HCT116 (cell line): ENCODE data around the gene AXL. TPM values are rescaled to one million over a fixed set of nuclear protein-coding genes. Genes with fewer than 3 reads are reported as not detected.

Experiments used
- ATAC-seq: fragments of 200-7000 bp; cut with Tn5 transposase; 2 replicates; pipeline ENCODE4 v1.9.1; 2020; ENCODE audit warnings: mild to moderate bottlenecking, moderate library complexity
- BruUV-seq: library from RNA; stranded (reverse); fragments of 400-500 nt; replicated peaks from 2 replicates; lab custom pipeline; 2021; lab: Mats Ljungman, UMichigan
- CTCF ChIA-PET: fragments of 300-600 bp; sonication (Branson Sonifier 250); formaldehyde crosslinking; loops from one replicate; lab custom pipeline; 2021; ENCODE audit warnings: antibody characterized with exemption; lab: Charles Lee
- POLR2A ChIA-PET: fragments of 300-600, 350-600 bp; sonication (Branson Sonifier 250); formaldehyde crosslinking; loops from one replicate; lab custom pipeline; 2021; ENCODE audit warnings: antibody characterized with exemption; lab: Charles Lee
- RAD21 ChIA-PET, 2 experiments: fragments of 300-600 bp; sonication (Branson Sonifier 250); formaldehyde crosslinking; loops; one replicate each; lab custom pipeline; 2023; ENCODE audit warnings: low total read pairs in 2 of 2; ENCODE audit not compliant: uncharacterized antibody in 2 of 2, unreplicated experiment in 2 of 2, low non-redundant PET in 1 of 2; lab: Charles Lee
- DNase-seq: peaks from one replicate; pipeline ENCODE4 v3.0.0-alpha.2; 2010; ENCODE audit warnings: low read depth, low spot score
- H2AFZ ChIP-seq: fragments of 200-600 bp; shearing (Covaris generic), sonication (generic); 2 replicates; pipeline ENCODE4 v1.6.1; 2017; ENCODE audit warnings: low read depth, mixed run types, mixed read lengths, antibody characterized with exemption, low read length; ENCODE audit not compliant: poor library complexity, severe bottlenecking
- H3K27ac ChIP-seq: 2 replicates; pipeline ENCODE4 v1.5.1; 2012; ENCODE audit warnings: low read depth, low read length
- H3K27me3 ChIP-seq: fragments of 200-600 bp; sonication (generic); 2 replicates; pipeline ENCODE4 v1.6.1; 2016; ENCODE audit warnings: mixed run types, low read length, mixed read lengths; ENCODE audit not compliant: insufficient read depth
- H3K36me3 ChIP-seq, 2 experiments: fragments of 200-500 bp in 1 of 2; fragments of 200-600 bp in 1 of 2; sonication (Bioruptor generic) in 1 of 2; sonication (generic) in 1 of 2; 2 replicates each; pipeline versions ENCODE4 v1.5.1 to v1.6.1; 2014 to 2016; ENCODE audit warnings: low read length in 2 of 2, inconsistent platforms in 1 of 2, mixed read lengths in 1 of 2, mixed run types in 1 of 2; ENCODE audit not compliant: insufficient read depth in 2 of 2, control insufficient read depth in 1 of 2
- H3K4me1 ChIP-seq, 2 experiments: fragments of 200-600 bp in 1 of 2; sonication (generic) in 1 of 2; 2 replicates each; pipeline versions ENCODE4 v1.5.1 to v1.6.1; 2012 to 2017; ENCODE audit warnings: low read length in 2 of 2, inconsistent platforms in 1 of 2, mild to moderate bottlenecking in 1 of 2, mixed read lengths in 1 of 2, mixed run types in 1 of 2, moderate library complexity in 1 of 2; ENCODE audit not compliant: insufficient read depth in 2 of 2, control insufficient read depth in 1 of 2
- H3K4me2 ChIP-seq: fragments of 200-600 bp; sonication (generic); 2 replicates; pipeline ENCODE4 v1.6.1; 2017; ENCODE audit warnings: mixed run types, low read length, mixed read lengths
- H3K4me3 ChIP-seq, 2 experiments: fragments of 200-600 bp in 1 of 2; sonication (generic) in 1 of 2; replicated peaks in 1 of 2; 2 replicates each; pipeline ENCODE4 v1.5.1; 2011 to 2016; ENCODE audit warnings: low read length in 2 of 2, control low read depth in 1 of 2, low read depth in 1 of 2, mild to moderate bottlenecking in 1 of 2, mixed read lengths in 1 of 2, mixed run types in 1 of 2
- H3K79me2 ChIP-seq: fragments of 200-600 bp; sonication (generic); 2 replicates; pipeline ENCODE4 v1.6.1; 2017; ENCODE audit warnings: mild to moderate bottlenecking, mixed run types, low read length, moderate library complexity, mixed read lengths; ENCODE audit not compliant: insufficient read depth
- H3K9ac ChIP-seq: fragments of 200-600 bp; sonication (generic); 2 replicates; pipeline ENCODE4 v1.6.1; 2016; ENCODE audit warnings: low read length, mixed read lengths
- H3K9me2 ChIP-seq: fragments of 200-600 bp; sonication (generic), shearing (Covaris generic); 2 replicates; pipeline ENCODE4 v1.6.1; 2017; ENCODE audit warnings: mixed run types, mild to moderate bottlenecking, moderate library complexity; ENCODE audit not compliant: insufficient read depth
- H3K9me3 ChIP-seq, 2 experiments: fragments of 200-500 bp in 1 of 2; fragments of 200-600 bp in 1 of 2; sonication (Bioruptor generic) in 1 of 2; sonication (generic) in 1 of 2; 2 replicates each; pipeline ENCODE4 v1.6.1; 2014 to 2017; ENCODE audit warnings: low read length in 2 of 2, mixed read lengths in 2 of 2, inconsistent platforms in 1 of 2, low read depth in 1 of 2, mild to moderate bottlenecking in 1 of 2, mixed run types in 1 of 2, moderate library complexity in 1 of 2; ENCODE audit not compliant: control insufficient read depth in 1 of 2, insufficient read depth in 1 of 2
- H4K20me1 ChIP-seq: fragments of 200-600 bp; sonication (generic), shearing (Covaris generic); 2 replicates; pipeline ENCODE4 v1.6.1; 2017; ENCODE audit warnings: mixed run types, mild to moderate bottlenecking, moderate library complexity; ENCODE audit not compliant: insufficient read depth
- ATF3 ChIP-seq: IDR thresholded peaks from 2 replicates; pipeline ENCODE4 v1.6.1; 2012
- CBX3 ChIP-seq: IDR thresholded peaks from 2 replicates; pipeline ENCODE4 v1.6.1; 2012; ENCODE audit warnings: low read depth
- CEBPB ChIP-seq: IDR thresholded peaks from 2 replicates; pipeline ENCODE4 v1.6.1; 2012; ENCODE audit warnings: low read depth
- EGR1 ChIP-seq: IDR thresholded peaks from 2 replicates; pipeline ENCODE4 v1.6.1; 2012; ENCODE audit warnings: low read depth
- EZH2 ChIP-seq: fragments of 200-600 bp; sonication (generic); IDR thresholded peaks from 2 replicates; pipeline ENCODE4 v1.6.1; 2017; ENCODE audit warnings: antibody characterized with exemption, mixed run types
- FOSL1 ChIP-seq: IDR thresholded peaks from 2 replicates; pipeline ENCODE4 v1.6.1; 2012; ENCODE audit warnings: low read depth
- JUND ChIP-seq: IDR thresholded peaks from 2 replicates; pipeline ENCODE4 v1.6.1; 2012
- MAX ChIP-seq: IDR thresholded peaks from 2 replicates; pipeline ENCODE4 v1.6.1; 2012
- POLR2AphosphoS5 ChIP-seq: IDR thresholded peaks from 2 replicates; pipeline ENCODE4 v1.6.1; 2011; ENCODE audit warnings: mild to moderate bottlenecking, low read depth, low read length, moderate library complexity
- RAD21 ChIP-seq: IDR thresholded peaks from 2 replicates; pipeline ENCODE4 v1.6.1; 2012; ENCODE audit warnings: low read depth, mild to moderate bottlenecking
- SIN3A ChIP-seq: IDR thresholded peaks from 2 replicates; pipeline ENCODE4 v1.6.1; 2012; ENCODE audit warnings: low read depth
- SP1 ChIP-seq: IDR thresholded peaks from 2 replicates; pipeline ENCODE4 v1.6.1; 2012; ENCODE audit warnings: low read depth
- SRF ChIP-seq: IDR thresholded peaks from 2 replicates; pipeline ENCODE4 v1.6.1; 2012; ENCODE audit warnings: low read depth
- TCF7L2 ChIP-seq: IDR thresholded peaks from 2 replicates; pipeline ENCODE4 v1.7.0; 2011; ENCODE audit warnings: borderline replicate concordance, inconsistent platforms; ENCODE audit not compliant: insufficient read depth, insufficient read length; ENCODE audit errors: extremely low read depth
- YY1 ChIP-seq: IDR thresholded peaks from 2 replicates; pipeline ENCODE4 v1.6.1; 2011; ENCODE audit warnings: low read length, low read depth, moderate library complexity, mild to moderate bottlenecking; ENCODE audit not compliant: insufficient replicate concordance; ENCODE audit errors: extremely low read depth
- ZFX ChIP-seq: fragments of 450-650 bp; IDR thresholded peaks from 2 replicates; pipeline ENCODE4 v1.6.1; 2017
- ZNF274 ChIP-seq: fragments of 200-500 bp; sonication (Bioruptor generic); IDR thresholded peaks from 2 replicates; pipeline ENCODE4 v1.6.1; 2014; ENCODE audit warnings: mild to moderate bottlenecking, low read depth, low read length, inconsistent platforms
- intact Hi-C: fragments of 100-400 bp; cut with micrococcal nuclease; formaldehyde crosslinking; loops from 2 replicates; pipeline ENCODE4 v1.10.0; 2022
- total RNA-seq: library from RNA; stranded (reverse); gene quantifications from one replicate; pipeline ENCODE4 v1.2.1, GENCODE V29; 2021; ENCODE audit not compliant: unreplicated experiment
- TF ChIP-seq, protein P1 (sequence below): IDR thresholded peaks from 2 replicates; pipeline ENCODE4 v1.6.1; 2012; ENCODE audit warnings: low read depth

AXL gene
- total RNA-seq, 1 experiment from 2014 or later: 47.4 TPM

- H3K27ac ChIP-seq: peak overlapping the region; percentile 100
- peak overlapping the region; percentile 89 to 94 for H3K4me3 ChIP-seq
- peaks cover 64% of the 10 kb centered on the region for H3K79me2 ChIP-seq
- H3K9me3 ChIP-seq: no peaks in the 10 kb centered on the region
- DNase-seq (no peak), ATAC-seq (no peak)
- no peaks in the 10 kb centered on the region for H3K27me3 ChIP-seq
- H3K9me2 ChIP-seq: no peaks in the 10 kb centered on the region
- no peak overlapping the region for H2AFZ ChIP-seq
- H3K4me1 ChIP-seq: peaks cover 3 to 21% of the 10 kb centered on the region in 2 experiments; a peak in 3 of 4 replicates
- H3K4me2 ChIP-seq: peak overlapping the region; percentile 85
- ChIA-PET CTCF (interaction anchor here (0.7 kb wide), 2 partner anchors 72 to 174 kb away, joined by 3 read pairs; no protein-coding TSS in a partner anchor), RAD21 (no interaction called here), POLR2A (no interaction called here)
- peak overlapping the region; percentile 100 for H3K9ac ChIP-seq
- peaks cover 22 to 26% of the 10 kb centered on the region in 2 experiments; a peak in 3 of 4 replicates for H3K36me3 ChIP-seq
- no peaks in the 10 kb centered on the region for H4K20me1 ChIP-seq
- TF ChIP-seq SP1 (no peak), ATF3 (no peak), JUND (no peak), POLR2AphosphoS5 (no peak), SIN3A (no peak), TCF7L2 (no peak), ZNF274 (no peak), FOSL1 (no peak), RAD21 (no peak), SRF (no peak), MAX (no peak), CEBPB (no peak), ZFX (no peak), EZH2 (no peak), YY1 (no peak), CBX3 (no peak), EGR1 (no peak)
- TF ChIP-seq, protein P1, sequence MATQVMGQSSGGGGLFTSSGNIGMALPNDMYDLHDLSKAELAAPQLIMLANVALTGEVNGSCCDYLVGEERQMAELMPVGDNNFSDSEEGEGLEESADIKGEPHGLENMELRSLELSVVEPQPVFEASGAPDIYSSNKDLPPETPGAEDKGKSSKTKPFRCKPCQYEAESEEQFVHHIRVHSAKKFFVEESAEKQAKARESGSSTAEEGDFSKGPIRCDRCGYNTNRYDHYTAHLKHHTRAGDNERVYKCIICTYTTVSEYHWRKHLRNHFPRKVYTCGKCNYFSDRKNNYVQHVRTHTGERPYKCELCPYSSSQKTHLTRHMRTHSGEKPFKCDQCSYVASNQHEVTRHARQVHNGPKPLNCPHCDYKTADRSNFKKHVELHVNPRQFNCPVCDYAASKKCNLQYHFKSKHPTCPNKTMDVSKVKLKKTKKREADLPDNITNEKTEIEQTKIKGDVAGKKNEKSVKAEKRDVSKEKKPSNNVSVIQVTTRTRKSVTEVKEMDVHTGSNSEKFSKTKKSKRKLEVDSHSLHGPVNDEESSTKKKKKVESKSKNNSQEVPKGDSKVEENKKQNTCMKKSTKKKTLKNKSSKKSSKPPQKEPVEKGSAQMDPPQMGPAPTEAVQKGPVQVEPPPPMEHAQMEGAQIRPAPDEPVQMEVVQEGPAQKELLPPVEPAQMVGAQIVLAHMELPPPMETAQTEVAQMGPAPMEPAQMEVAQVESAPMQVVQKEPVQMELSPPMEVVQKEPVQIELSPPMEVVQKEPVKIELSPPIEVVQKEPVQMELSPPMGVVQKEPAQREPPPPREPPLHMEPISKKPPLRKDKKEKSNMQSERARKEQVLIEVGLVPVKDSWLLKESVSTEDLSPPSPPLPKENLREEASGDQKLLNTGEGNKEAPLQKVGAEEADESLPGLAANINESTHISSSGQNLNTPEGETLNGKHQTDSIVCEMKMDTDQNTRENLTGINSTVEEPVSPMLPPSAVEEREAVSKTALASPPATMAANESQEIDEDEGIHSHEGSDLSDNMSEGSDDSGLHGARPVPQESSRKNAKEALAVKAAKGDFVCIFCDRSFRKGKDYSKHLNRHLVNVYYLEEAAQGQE: no peak
- intact Hi-C loops: no loop called here
- no TSS peak for BruUV-seq
These were observed 46.6 kb downstream of the AXL start for GRCh38 chr19:41265395-41266153.
